Stimulated activated CD8-positive, alpha-beta memory T cell treated with anti-CD3 and anti-CD28 coated beads, Interleukin-12 subunit alpha, Interleukin-12 subunit beta, amount 100 ng/mL, for 4 hours (primary cell): ENCODE data around the gene FSD1L.
A peak's percentile ranks its signal among the peaks of the same experiment; 100 is the strongest.

Source experiments
- DNase-seq: peaks from one replicate; pipeline ENCODE4 v3.0.0-alpha.2; 2020; ENCODE audit warnings: low read depth

FSD1L gene

DNA sequence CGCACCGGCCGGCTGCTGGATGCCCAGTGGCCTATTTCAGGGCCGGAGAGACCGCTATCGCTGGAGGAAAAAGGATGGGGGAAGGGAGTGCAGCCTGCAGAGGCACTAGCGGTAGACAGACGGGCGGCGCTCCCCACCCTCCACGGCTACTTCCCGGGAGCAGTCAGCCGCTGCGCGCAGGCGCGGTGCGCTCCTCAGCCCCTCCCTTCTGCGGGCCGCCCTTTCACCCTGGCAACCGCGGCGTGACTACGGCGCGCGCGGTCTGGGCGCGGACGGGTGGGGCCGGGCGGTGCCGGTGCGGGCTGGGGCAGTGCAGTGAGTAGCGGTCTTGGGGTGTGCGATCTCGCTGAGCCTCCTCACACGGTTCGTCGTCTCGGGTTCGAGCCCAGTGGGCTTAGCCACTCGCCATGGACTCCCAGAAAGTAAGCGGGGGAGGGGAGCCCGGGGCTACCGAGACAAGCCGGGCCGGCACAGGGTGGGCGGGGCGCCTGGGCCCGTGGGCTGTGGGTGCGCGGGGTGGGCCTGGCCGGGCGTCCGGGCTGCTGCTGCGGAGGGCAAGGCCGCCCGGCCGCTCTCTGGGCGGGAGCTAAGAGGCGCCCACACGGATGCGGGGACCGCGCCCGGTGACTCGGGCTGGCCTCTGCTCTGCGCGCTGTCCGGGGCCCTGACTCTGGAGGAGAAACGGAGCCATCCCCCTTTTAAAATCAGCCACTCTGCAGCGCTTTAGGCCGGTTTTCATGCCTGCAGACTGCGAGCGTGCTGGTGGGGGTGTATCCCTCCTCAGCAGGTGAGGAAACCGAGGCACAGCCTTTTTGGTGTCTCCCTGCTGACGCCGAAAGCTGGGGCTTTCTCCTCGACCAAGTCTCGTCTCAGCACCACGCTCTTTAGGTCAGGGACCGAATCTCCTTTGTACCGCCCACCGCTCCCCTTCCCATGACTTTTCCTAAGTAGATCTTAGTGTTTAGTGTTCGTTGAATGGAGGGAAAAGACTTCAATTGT lies at the start of gene FSD1L:
Gene FSD1L (plus strand): TSS at position 221 of the 999 bp plus-strand sequence. CDS start 187 bp downstream, at position 408.
- peak; percentile 63 for DNase-seq

DNA sequence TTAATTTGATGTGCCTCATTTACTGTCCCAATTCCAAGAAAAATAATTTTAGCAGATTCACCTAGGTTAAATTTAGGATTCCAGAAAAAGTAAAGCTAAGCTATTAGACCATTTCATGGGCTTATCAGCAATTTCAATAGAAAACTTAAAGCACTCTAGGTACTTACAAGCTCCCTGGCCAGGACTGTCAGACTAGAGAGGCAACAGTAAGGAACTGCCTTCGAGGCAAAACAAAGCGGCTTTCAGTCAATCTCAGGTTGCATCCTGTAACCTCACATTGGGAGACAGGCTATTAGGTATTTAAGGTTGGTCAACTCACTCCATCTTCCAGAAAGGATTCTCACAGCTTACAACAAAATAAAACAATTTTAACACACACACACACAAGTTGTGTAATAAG lies 48.7 kb upstream of the FSD1L start:
- DNase-seq = no peak

DNA sequence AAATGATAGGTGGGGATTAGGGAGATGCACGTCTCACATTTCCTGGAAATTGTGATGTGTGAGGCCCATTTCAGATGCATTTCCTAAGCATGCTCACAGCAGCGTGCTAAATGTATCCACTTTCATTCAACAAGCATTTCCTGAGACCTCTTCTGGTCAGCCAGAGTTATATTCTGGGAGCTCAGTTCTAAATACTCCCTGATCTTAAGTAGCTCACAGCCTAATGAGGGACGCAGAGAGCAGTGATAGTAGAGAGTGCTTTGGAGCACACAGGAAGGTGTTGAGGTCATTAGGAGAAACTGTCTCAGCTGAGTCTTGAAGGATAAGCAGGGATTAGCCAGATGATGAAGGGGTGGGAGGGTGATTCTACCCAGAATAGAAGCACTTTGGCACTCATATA lies 46.2 kb upstream of the FSD1L start:
- DNase-seq = no peak

DNA sequence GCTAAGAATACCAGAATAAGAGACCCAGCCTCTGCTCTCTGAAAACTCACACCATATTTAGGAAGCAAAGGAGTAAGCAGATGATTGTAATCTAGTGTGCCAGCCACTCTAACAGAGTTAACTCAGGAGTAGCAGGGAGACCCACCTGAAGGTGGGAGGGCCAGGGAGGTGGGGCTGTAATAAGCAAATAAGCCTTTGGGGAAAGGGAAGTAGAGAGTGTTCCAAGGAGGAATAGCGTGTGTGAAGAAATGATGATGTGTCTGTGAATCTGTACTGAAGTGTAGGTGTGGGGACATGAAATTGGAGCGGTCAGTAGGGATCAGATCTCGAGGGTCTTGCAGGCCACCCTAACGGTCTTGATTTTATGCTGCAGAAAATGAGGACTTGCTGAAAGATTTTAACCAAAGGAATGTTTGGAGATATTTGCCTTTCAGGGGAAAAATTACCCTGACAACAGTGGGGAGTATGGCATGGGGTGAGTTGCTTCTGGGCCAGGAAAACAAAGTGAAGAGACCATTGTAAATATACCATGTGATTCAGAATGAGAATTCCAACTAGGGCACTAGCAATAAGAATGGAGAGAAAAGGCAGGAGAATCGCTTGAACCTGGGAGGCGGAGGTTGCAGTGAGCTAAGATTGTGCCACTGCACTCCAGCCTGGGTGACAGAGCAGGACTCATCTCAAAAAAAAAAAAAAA lies 44.1 kb upstream of the FSD1L start:
- no peak for DNase-seq

DNA sequence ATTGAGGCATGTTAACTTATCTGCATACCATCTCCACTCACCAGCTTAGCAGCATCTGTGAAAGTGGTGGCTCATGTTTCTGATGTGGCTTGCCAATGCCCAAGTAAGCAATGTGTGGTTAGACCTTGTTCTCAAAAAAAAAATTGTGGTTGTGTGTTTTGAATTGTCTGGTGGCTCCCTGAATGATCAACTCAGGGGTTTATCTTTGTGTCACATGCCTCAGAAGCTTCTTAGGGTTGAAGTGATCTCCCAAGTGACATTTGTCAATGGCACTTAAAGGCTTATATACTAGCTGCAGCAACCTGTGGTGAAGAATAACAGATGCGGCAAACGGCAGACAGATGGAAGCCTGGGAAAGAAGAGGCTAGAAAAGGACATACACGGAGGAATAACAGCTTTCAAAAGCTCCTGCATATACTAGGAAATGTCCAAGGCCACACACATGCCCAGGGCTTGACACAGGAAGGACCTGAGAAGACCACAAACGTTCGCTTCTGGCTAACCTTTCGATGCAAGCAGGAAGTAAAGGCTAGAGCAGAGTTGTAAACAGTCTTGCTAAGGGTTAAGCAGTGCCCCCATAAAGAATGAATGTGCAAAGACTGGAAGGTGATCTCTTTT lies 42.2 kb upstream of the FSD1L start:
- DNase-seq = no peak

DNA sequence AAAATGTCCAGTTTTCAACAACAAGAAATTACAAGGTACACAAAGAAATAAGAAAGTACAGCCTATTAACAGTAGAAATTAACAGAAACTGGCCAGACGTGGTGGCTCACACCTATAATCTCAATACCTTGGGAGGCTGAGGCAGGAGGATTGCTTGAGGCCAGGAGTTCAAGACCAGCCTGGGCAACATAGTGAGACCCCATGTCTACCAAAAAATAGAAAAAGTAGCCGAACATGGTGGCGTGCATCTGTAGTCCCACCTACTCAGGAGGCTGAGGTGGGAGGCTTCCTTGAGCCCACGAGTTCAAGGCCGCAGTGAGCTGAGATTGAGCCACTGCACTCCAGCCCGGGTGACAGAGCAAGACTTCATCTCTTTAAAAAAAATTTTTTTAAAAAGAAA lies 41.5 kb upstream of the FSD1L start:
- no peak for DNase-seq

DNA sequence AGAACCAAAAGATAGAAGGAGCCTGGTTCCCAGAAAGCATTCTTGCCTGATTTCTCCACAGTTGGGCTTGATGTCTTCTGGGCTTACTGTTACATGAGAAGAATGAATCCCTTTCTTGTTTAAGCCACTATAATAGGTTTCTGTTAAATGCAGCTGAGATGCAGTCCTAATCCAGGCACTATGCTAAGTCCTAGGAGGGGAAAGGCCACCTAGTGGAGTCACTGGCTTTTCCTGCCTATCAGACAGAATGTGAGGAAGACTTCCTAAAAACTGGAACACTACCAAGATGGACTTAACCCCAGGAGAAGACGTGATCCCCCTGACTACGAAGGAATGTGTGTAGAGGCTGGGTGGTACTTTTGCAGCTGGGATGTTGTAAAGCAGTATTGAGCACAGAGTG lies 34.3 kb upstream of the FSD1L start:
- DNase-seq = no peak

DNA sequence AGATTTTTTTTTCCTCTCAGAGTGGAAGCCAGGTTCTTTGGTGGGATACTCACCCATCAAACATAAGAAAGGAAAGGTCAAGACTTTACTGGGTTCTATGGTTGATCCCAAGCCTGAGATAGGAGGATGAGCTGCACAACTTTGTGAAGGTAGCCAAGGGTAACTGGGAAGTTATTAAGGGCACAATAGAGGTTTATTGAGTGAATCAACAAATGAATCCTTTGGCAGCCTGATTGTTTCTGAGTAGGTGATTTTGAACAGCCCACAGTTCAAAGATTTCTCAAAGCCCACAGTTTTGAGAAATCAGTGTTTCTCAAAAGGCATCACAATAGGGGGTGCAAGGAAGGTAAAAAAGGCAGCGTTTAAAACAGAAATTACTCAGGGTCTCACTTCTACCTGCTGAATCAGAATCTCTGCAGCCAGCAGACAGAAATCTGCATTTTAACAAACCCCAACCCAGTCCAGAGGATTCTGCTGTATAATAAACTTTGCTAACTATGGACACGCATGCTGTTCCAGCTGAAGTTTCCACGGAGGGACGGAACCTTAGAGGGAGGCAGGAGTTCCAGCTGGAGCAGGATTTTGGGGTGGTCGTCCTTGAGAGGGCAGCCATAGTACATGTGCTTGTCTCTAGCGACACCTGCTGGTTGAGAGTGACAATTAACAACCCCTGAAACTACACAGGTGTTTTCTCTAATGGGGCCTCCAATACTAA lies 32.7 kb upstream of the FSD1L start:
- peak; percentile 11 for DNase-seq

DNA sequence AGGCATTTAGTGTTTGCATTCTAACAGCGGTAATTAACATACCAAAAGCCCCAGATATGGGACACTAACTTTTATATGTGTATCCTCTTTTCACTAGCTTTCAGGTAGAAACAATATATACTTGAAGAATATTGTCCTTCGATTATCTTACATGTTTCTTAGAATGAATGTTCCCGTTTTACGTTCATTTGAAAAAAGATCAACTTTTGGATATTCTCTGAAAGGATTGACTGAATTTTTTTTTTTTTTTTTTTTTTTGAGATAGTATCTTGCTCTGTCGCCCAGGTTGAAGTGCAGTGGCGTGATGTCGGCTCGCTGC lies 32.2 kb upstream of the FSD1L start:
- DNase-seq = no peak

DNA sequence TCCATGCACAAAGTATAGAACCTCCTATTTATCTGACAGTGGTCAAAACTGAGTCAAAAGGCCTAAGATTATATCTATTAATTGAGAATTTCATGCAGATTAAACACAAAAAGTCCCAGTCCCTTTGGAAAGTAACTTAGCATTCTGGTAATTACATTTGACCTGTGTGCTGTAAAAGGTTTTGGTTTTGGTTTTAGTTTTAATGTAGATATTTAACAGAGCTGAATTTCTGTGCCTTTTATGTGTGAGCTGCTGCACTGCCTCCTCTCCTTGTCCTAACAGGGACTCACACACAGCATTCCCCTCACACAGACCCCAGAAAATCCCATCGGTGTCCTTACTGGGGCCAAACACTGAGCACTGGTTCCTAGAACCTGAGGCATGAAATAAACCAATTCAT lies 31.0 kb upstream of the FSD1L start:
- DNase-seq = no peak

DNA sequence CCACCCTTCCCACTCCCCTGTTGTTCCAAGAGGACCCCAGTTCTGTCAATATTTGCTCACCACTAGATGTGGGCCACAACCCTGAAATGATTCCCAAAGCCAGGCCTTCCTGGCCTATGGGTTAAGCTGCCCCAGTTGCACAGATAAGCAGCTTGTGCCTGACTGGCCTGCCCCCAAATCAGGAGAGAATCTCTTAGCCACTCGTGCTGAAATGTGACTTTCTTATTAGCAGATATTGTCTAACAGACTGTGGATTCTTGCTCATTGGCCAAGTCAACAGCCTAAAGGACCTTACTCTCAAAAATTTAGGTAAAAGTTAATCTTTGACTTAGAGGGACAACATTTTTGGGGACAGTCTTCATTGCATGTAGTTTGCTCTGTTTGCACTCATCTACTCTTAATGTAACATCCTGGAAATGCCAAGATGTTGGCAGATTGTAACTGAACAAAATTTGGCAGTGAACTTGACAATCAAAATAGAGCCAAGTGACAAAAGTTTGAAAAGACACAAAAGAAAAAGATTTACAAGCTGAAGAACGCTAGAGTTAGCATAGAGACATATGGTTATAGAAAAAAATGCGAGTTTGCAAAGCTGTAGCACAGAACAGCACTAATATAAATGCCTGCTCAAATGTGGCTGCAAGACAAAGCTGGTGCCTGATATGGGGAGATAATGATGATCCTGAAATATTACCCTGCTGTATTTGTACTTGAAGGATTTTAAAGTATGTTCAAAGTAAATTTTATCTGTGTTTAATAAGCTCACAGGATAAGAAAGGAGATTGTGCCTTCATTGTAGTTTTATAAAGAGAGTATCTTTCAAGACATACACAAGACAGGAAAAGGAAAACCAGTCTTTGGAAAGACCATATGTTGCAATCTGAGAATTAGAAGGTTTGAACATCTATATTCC lies 29.0 kb upstream of the FSD1L start:
- DNase-seq = no peak

DNA sequence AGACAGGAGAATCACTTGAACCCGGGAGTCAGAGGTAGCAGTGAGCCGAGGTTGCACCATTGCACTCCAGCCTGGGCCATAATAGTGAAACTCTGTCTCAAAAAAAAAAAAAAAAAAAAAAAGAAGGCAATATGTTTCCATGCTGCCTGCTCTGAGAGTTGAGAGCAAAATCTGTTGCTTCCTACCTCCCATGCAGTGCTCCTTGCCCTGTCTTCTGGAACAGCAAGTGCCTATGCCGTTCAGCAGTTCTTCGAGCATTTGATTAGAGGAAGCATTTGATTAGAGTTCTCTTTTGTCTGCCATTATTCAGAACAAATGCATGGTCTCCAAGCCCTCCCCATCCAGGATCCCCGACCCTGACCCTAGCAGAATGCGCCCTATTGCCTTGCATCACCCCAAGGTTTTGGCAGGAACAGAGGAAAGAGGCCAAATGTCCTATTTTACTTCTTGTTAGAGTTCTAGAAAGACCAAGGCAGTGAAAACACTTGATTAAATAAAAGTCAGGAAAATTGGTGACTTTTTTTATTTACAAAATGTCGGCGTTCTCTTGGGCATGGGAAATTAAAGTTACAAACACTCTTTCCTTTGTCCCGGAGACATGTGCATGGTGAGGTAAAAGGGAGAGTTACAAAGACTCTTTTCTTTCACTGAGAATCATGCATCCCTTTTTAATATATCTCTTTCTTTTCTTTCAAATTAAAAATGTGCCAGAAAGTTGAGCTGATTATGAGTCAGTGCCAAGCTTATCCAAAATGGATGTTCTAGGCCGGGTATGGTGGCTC lies 27.8 kb upstream of the FSD1L start:
- DNase-seq = no peak

DNA sequence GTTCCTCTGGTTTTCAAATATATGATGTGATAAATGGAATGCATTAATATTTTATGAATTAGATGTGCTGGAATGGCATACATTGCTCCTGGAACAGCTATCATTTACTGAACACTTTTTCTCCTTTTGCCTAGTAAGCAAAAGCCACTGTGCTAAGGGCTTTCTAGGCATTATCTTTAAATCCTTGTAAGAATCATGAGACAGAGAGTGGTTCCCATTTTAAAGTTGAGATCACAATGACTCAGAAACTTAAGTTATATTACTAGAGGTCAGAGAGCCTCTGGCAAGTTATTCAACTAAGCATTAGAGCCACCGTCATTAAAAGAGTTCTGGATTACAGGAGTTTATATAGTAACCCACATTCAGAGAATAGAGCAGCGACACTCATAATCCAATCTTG lies 26.7 kb upstream of the FSD1L start:
- DNase-seq = no peak

DNA sequence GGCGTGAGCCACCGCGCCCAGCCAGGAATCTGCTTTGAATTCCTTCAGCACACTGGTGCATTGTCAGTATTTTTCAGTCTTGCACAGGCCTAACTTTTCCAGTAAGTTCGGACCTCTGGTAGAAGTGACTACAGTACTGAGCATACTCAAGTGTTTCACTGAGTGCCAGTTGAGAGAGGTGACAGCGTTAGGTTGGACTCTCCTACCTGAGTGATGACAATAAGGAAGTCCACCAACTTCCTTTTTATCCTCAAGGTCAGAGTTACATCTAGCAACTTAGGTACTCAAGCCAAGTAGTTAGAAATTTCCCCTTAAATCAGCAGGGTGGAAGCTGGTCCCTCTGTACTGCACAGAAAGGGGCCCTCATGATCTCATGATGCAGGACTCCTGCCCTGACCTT lies 26.0 kb upstream of the FSD1L start:
- DNase-seq = no peak

DNA sequence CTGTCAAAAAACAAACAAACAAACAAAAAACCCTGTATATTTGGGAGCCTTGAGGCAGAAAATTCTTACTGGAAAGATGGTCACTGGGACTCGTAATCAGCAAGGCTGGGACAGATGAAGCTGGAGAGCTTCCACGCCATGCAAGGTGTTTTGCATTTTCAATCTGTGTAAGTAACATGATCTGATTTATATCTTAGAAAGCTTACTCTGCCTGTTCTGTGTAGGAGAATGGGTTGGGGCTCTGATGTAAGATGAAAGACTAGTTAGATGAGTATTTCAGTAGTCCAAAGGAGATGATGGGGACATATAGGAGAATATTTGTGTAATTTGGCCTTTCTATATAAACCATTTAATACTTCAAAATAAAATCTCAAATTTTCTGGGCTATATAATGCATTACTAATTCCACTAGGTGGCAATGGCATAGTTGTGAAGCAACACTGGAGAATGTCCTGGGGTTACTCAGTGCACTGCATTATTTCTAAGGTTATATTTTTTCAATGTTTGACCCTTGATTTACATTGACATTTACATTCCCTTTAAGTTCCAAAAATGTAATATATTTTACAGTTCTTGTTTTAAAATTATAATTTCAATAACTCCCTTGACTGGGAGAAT lies 21.9 kb upstream of the FSD1L start:
- DNase-seq = no peak

DNA sequence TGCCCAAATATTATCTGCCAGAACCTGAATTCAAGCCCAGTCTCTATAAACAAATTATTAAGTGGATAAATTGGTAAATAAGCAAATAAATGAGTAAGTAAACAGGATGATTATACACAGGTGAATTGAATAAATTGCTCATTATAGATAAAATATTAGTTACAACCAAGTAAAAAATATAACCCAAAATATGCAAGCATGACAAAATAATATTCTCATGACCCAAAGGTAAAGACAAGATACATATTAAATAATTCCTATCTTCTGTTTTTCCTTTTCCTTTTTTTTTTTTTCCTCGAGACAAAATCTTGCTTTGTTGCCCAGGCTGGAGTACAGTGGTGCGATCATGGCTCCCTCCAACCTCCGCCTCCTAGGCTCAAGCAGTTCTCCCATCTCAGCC lies 21.2 kb upstream of the FSD1L start:
- no peak for DNase-seq

DNA sequence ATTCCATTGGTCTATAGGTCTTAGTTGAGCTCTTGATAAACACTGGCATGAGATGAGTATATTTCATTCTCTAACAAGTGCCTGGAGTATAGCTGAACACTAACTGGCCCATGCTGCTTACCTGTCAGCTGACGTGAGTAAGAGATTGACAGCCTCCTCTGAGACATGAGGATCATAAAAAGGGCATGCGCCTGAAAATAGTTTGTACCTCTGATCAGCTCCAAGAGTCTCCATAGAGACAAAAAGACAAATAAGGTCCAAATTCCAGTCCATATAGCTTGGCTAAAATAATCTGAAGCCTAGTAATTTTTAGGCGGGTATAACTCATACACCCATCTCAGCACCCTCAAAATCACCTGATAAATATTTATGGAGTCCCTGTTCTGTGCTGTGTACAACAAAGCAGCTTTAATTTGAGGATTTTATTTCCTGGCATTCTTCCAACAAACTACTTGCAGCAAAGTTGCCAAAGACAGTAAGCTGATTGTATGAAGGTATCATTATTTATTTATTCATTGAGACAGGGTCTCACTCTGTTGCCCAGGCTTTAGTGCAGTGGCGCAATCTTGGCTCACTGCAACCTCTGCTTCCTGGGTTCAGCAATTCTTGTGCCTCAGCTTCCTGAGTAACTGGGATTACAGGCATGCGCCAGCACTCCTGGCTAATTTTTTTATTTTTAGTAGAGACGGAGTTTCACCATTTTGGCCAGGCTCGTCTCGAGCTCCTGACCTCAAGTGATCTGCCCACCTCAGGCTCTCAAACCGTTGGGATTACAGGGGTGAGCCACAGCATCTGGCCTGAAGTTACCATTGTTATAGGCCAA lies 16.2 kb upstream of the FSD1L start:
- DNase-seq = no peak

DNA sequence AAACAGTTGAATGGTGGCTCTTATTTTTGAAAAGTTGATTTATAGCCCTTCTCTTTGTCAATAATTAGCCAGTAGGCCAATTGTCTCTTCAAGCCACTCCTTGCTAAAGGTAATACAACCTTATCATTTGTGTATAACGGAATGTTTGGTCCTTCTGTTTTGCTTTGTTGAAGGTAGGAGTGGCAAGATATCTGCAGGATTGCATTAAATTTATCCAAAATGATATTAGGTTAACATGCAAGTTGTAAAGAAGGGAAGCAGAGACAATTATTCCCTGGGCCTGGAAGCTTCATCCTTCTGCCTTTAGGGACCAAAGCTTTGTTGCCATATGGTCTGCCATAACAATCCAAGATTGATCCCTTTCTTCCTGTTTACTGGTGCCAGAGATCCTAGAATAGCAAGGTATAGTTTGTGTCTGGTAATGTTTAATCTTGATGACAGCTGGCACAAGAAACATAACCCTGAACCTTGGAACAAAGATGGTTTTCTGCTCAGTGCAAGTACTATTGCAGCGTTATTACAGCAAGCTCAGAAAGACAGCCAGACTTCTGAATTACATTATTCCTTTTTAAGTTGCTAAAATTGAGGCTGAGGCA lies 15.5 kb upstream of the FSD1L start:
- no peak for DNase-seq

DNA sequence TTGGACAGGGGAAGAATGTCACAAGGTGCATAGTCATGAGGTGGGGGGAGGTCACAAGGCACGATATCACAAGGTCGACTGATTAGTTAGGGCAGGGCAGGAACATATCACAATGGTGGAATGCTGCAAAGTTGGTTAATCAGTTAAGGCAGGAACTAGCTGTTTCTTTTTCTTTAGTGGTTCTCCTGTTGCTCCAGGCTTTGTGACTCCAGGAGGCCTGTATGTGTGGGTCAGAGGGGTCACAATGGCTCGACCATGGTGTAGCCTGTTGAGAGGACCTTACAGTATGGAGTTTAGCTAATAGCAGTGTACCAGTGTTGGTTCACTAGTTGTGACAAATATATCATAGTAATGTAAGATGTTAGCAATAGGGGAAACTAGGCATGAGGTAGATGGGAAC lies 12.4 kb upstream of the FSD1L start:
- no peak for DNase-seq
